HG03565 (cell line): ENCODE results near the gene ASB6.

Source experiments
- ATAC-seq: cut with Tn5 transposase; IDR thresholded peaks from one replicate; pipeline ENCODE4 v1.9.1; 2021; ENCODE audit warnings: mild to moderate bottlenecking, moderate library complexity; ENCODE audit not compliant: unreplicated experiment

Gene ASB6

GRCh38 chr9:129587487-129588262 lies 54.3 kb downstream of the ASB6 start:
- no peak for ATAC-seq

GRCh38 chr9:129586685-129587084 lies 55.3 kb downstream of the ASB6 start:
- no peak for ATAC-seq

GRCh38 chr9:129586245-129586644 lies 55.7 kb downstream of the ASB6 start:
- ATAC-seq = no peak

GRCh38 chr9:129585352-129585751 lies 56.6 kb downstream of the ASB6 start:
- ATAC-seq = no peak
